Stimulated activated CD4-positive, alpha-beta T cell treated with anti-CD3 and anti-CD28 coated beads, Interleukin-1b, Interleukin-23, amount 100 ng/mL, for 48 hours (primary cell): Measurements from ENCODE around the gene FIP1L1.

Experiments
- DNase-seq: peaks from one replicate; pipeline ENCODE4 v3.0.0-alpha.2; 2020

The FIP1L1 gene

DNA sequence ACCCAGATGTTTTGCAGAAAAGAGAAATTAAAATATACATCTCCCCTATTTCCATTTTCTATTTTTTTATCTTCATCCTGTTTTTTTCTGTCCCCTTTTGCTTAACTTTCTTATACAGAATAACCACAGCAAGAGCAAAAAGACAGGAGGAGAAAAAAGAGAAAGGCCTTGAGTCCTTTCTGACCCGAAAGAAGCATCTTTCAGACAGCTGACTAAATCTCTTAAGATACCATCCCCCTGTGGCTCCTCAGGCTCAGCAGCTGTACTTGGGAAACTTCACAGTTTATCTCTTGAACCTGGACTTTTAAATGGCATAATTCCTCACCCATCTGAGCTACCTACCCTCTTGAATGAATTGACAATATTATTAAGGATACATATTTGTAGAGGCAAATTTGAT is 100.2 kb downstream of the FIP1L1 start:
- no peak for DNase-seq

DNA sequence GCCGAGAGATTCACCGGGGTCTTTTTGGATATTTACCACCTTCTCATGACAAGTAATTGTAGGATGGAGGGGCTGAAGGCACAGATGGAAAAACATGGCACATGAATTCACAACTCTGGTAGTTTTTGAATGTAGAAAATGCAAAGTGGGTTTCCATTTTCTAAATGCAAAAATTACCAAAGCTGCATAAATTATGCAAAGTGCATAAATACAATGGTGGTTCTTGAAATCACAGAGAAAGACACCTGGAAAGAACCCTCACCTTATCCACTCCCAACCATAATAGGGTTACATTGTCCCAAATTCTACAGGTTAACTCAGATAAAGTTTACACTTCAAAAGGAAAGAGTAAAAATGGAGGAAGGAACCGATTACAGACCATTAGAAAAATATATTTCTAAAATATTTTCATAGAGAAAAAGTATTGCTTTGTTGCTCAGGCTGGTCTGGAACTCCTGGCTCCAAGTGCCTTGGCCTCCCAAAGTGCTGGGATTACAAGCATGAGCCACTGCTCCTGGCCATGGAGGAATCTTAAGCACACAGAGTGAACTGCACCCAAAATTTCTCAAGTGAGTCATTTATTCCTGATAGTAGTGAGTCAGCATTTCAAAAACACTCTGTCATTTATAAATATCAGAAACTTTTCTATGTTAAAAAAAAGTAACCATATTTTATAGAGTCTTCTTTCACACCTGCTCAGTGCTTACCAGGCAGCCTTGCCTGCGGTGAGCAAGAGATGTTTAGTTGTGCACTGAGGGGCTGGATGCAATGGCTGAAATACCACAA is 101.4 kb downstream of the FIP1L1 start:
- no peak for DNase-seq

DNA sequence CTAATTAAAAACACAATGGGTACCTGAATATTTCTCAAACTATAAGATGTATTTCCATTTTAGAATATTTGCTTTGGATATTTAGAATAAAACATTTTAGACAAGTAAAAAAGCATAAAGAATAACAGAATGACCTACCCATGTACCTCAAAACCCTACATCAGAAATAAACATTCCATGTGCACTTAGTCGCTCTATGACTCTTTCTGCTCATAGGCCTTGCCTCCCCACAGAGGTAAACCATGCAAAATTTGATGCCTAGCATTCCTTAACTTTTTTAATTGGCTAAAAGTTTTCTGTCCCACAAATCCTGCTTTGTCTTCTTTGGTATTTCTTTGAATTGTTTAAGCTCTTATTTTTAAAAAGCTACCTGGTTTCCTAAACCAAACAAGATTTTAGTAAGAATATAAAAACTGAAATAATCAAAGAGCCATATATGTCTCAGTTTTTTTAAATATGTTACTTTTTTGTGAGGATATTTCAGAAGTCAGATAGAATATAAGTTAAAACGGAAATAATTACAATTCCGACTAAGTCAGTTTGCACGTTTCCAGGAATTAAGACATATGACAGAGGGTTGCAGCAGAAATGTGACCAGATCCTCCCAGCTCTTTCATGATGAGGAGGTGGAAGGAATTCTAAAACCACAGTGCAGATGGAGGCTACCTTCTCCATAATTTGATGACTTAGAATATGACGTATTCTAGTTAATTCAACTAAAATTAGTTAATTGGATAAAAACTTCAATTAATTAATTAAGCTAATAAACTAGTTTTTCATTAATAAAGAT is 102.5 kb downstream of the FIP1L1 start:
- DNase-seq = no peak

DNA sequence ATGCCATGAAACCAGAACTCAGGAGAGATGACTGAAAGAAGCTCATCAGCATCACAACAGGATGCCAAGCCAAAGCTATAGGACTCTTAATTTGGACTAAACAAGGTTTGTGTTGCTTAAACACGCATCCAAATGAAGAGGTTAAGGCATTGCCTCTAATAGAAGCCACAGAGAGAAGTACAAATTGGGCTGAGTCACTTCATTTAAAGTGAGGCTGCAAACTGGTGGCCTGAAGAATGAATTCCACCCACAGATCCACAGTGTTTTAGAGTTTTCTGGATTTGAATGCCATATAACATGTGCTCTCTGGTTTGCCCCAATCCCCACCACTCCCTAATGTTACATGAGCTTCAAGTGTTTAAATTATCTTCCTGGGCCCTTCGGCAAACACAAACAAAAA is 103.5 kb downstream of the FIP1L1 start:
- DNase-seq = no peak

DNA sequence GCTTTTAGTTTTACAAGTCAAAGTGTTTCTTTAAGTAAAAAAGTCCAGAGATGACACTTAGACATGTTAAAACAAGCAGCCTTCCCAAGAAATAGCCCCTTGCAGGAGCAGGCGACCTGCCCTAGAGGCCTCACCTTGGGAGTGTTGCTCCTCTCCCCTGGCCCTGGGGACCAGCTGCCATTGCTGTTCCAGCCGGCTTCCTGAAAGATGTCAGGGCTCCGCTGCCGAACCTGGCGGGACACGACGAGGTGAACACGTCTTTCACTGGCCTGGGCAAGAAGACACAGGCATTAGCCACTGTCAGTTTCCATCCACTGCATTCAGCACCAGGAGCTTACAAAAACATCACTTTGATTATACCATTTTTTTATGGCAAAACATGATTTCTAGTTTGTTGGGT is 104.1 kb downstream of the FIP1L1 start:
- no peak for DNase-seq

DNA sequence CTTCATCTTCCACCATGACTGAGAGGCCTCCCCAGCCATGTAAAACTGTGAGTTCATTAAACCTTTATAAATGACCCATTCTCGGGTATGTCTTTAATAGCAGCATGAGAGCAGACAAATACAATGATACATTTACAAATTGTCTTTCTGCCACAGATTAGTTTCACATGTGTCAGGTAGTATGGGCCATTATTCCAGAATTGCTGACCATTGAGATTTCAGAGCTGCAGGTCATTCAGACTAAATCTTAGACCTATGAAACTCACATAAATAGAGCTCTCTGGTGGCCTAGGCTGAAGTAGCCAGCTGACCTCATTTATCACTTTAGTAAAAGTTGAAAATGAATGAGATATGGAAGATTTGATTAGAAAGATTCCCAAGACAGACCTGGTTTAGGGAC is 105.8 kb downstream of the FIP1L1 start:
- no peak for DNase-seq

DNA sequence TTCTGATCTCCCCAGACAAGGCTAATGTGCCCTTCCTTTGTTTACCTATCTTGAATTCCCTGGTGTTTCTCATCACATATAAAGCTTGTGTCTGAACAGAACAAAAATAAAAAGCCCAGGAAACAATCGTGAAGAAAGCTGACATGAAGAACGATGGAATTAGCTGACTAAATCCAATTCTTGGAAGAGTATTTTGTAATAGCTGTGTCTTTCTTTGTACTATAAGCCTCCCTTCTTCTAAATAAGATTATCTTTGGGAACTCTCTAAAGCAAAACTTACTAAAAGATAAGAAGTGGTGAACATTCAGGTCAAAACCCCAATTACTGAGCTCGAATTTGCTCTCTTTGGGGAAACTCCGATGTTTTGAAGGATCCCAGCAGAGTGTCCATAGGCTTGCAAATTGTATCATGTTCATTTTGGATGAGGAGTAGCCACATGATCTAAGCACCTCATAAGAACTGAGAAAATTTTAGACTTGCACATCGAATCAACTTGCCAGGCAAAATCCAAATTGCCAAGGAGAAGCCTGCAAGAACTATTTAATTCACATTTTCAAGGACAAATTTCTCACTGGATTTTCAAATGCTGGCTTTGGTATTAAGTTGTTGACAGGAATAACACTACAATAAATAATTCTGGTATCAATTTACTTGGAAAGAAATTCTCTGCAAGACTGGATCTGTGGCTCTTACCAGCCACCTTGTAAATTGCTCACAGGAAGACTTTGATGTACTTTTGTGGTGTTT is 107.6 kb downstream of the FIP1L1 start:
- DNase-seq = no peak

DNA sequence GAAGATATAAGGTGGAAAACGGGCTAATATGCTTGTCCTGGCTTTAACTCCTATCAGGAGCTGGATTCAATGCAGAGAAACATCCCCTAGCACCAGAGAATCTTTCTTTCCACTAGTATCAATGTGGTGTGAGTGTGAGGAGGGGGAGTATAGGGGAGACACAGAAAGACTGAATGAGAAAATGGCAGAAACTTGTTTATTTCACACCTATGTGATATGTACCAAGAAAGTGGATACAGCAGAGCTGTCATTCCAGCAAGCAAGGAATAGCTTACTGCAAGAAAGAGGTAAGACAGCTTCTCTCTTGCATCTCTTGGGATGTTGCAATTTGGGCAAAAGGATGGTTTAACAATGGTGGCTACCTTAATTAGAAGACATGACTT is 108.2 kb downstream of the FIP1L1 start:
- DNase-seq = no peak

DNA sequence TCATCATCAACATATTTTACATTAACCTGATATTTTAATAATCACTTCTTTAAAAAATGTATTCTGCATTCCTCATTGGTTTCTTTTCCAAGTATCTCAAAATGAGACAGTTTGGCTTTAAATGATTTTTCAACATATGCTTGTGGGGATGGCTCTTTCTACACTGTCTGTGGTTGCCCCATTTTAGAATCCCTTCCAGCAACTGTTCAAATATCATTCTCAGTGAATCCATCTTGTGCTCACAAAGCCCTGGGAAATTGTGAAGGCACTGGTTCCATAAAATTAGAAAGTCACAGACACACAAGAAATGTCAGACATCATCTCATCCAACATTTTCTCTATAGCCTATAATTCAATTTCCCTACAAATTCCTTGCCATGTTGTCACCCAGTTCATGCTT is 110.3 kb downstream of the FIP1L1 start:
- DNase-seq = no peak

DNA sequence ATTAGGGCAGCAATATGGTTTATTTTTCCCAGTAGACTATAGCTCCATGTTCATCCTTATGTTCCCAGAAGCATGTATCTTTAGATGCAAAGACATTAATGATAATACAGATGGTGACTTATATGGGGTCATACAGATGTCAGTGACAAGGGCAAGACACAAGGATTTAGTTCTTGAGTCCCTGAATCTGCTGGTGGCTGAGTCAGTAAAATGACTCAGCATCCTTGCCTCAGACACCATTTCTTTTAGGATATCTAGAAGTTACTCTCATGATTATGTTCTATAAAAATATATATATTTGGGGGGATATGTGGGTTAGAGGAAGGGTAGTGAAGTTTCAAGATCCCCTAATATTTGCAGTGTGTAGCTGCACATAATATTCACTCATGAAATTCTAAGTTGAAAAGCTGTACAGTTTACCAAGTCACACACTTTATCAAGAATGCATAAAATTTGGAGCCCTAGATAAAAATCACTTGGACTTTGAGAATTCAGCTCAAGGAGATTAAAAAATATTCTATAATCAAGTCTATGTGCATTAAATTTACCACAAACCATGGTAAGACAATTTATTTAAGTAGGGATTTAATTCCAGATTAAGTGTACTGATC is 111.9 kb downstream of the FIP1L1 start:
- DNase-seq = no peak

DNA sequence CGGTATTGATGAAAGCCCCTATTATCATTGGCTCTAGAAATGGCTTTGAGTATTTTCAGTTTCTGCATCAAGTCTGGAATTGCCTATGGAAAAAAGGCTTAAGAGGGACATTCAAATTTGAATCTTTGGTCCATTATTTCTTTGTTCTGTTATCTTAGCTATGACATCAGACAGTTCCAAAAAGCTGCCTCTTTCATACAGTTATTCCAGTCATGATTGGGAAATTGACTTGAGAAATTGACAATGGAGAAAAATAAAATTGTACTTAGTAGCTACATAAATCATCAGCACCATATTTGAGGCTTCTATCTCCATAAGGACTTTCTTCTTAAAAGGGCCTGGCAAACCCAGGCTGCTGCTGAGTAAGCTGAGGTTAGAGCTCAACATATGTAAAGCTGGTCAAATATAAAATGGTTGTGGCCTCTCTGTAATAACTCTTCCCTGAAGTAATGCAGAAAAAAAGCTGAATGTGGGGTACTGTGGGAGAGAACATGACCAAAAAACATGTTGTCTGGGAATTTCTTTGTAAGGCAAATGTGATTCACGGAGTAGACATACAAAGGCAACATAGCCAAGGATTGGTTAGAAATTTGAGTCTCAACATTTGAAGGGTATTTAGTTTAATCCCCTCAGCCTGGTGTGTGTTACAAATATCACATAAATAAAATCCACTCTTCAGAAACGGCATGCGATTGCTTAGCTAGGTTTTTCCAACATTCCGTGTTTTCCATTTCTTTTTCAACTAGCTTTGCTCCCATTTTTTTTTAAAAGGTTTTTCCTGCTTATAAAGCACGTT is 112.9 kb downstream of the FIP1L1 start:
- DNase-seq = no peak

DNA sequence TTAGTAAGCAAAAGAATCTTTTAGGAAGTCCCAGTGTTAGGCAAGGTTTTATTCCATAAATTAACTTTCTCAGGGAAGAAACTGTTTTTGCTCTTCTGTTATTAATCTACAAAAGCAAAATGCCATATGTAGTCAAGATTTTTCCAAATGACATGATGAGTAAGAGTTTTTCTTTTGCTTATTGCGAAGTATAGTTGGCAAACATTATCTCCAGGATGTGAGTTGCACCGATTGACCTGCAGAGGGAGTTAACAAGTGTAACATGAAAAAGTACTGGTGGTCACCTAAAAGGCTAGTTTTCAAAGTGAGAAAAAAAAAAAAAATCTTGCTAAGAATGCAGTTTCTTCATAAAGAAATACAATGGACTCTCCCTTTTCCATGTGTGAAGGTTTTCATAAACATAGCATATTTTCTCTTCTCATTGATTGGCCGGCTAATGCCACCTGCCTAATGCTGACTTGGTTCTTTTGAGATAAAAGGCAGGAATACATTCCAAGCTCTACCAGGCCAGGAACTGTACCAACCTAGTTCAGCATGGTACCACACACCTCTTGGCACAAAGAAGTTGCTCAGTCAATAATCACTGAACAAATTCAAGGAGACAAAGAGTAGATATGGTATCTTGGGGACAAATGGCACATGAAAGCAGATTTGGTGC is 113.7 kb downstream of the FIP1L1 start:
- DNase-seq = no peak

DNA sequence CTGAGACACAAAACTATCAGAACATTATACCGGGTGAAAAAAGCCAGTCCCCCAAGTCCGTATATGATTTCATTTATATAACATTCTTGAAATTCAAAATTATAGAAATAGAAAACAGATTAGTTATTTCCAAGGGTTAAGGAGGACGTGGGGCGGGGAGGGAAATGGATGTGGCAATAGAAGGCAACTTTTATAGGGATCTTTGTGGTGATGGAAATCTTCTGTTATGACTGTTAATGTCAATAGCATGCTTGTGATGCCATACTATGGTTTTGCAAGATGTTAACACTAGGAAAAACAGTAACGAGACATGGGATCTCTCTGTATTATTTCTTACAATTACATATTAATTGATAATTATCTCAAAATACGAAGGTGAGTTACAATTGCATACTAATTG is 117.4 kb downstream of the FIP1L1 start:
- no peak for DNase-seq

DNA sequence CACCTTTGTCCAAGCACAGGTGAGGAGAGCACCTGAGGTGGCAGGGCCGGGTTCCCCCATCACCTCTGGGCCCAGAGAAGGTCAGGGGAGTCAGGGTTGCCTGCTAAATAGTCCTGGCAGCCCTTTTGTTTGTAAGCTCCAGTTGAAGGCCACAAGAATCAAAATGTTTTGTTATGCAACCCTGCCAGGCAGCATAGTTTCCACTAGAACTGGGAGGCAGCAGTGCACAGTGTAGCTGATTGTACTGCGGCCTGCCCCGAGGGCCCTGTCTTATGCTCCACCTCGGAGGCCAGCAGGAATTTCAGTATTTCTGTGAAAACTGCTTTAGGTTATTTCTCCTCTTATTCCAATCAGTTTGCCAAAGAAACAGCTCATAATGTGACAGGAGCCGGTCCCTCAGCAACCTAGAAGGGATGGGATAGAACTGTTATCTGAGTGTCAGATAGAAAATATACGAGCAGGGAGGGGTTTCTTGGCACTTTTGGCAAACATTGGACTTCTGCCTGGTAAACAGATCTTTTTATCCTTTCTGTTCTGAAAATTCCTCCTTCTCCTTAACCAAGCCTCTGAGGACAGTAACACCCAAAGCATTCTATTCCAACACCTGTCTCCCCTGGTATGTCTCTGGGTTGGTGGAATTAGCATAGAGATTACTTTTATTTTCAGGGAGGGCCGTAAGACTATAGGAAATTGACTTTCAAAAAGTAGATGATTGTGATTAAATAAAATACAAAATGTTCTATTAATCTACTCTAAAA is 120.2 kb downstream of the FIP1L1 start:
- no peak for DNase-seq

DNA sequence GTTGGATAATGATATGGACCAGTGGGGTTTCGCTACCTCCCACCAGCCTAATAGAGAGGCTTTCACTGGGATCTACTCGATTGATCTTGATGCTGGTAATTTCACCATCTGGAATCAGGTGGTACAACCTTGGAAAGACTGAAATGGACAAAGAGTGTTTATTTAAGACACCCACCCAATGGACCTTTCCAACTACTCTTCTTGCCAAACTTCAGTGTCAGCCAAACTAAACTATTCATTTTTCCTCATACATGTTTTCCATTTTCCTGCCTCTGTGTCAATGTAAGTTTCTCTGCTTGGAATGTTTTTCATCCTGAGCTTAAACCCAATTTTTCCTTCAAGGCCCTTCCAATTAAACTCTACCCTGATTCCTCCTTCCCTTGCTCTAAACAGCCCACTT is 121.3 kb downstream of the FIP1L1 start:
- no peak for DNase-seq

DNA sequence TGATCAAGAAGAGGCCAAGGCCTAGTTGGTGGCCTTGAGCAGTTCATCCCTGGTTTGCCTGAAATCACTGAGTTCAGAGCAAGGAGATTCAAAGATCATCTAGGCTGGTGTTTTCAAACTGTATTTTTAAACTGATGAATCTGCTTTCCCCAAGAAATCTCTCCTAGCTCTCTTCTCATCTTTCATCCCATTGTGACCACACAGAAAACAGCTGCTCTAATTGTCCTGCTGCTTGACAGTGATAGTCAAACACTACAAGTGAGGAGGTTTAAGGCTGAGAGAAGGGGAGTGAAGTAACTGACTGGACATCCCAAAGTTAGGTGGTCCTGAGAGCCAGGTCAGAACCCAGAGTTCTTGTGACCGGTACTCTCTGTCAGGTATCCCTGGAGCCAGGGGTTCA is 122.3 kb downstream of the FIP1L1 start:
- DNase-seq = no peak

DNA sequence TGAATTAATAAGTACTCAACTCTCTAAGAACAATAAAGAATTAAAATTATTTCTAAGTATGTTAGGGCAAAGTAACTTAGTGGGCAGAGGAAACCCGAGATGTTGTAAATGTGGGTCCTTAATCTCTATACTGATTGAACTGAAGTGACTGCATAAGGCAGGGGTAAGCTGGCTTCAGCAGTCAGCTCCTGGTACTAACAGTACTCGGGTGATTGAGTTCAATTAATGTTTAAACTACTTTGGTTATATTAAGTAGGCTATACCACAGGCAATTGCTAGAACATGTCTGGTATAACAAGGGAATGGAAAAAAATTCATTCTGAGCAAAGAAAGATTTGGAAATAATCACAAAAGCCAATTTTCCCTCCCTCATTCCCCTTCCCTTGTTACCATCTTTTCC is 123.1 kb downstream of the FIP1L1 start:
- no peak for DNase-seq

DNA sequence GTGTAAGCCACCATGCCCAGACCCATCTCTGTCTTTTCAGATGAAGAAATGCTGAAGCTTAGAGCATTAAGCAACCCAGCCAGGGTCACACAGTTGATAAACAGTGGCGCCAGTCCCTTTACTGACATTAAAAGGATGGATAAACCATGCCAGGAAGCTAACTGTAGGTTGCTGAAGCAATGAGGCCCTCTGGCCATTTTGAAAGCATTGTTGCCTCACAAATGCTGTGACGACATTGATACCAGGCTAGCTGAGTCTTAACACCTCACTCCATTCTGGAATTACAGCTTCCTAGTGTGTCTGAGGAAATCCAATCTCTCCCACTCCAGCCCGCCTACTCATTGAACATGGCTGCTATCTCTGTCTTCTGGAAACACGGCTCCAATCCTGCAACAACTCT is 124.1 kb downstream of the FIP1L1 start:
- no peak for DNase-seq

DNA sequence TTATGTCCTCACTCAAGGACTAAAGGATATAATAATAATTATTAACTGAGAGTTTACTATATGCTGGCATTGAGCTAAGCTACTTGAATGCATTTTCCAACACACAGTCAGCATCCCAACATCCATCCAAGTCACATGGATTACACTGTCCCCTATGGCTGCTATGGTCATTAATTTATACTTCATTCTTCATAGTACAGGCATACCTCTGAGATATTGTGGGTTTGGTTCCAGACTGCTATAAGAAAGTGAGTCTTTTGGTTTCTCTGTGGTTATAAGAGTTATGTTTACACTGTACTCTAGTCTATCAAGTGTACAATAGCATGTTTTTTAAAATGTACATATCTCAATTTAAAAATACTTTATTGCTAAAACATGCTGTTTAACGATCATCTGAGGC is 124.7 kb downstream of the FIP1L1 start:
- no peak for DNase-seq

DNA sequence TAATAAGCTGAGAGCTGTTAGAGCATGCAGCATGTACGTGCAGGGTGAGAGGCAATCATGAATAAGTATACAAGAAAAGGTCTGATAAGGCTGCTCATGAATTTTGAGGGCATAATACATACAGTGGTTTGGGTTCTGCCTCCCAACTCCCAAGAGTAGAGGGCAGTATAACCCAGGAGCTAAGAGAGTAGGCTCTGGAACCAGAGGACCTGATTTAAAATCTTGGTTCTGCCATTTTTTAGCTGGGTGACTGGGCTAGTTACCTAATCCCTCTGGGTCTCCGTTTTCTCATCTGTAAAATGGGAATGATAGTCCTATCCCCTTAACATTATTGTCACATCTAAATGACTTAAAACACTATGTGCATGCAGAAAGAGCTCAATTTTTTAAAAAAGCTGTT is 128.5 kb downstream of the FIP1L1 start:
- no peak for DNase-seq

DNA sequence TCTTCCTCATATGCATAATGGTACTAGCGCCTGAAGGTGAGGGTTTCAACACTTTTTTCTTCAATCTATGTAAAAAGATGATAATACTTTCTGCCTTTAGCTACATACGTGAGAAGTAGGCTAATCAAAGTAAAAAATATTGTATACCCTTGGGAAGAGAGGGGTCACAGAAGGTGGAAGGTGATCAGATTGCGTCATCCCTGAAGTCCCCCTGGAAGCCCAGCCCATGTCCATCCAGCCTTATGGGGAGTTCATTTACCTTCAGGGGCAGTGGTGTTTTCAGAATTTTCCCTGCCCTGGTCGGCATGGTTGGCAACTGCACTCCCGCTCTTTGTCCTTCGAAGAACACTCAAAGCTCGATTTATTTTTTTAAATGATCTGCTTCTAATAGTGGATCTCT is 129.6 kb downstream of the FIP1L1 start:
- no peak for DNase-seq
